Panc1 (cell line): ENCODE data around the gene DEDD. TPM values are rescaled to one million over a fixed set of nuclear protein-coding genes. Genes with fewer than 3 reads are reported as not detected.

Experiments
- ATAC-seq: fragments of 200-7000 bp; cut with Tn5 transposase; 2 replicates; pipeline ENCODE4 v1.9.1; 2020; ENCODE audit warnings: mild to moderate bottlenecking, moderate library complexity
- BruUV-seq: library from RNA; stranded (reverse); fragments of 400-500 nt; replicated peaks from 2 replicates; lab custom pipeline; 2021; lab: Mats Ljungman, UMichigan
- CTCF ChIA-PET: fragments of 300-600 bp; sonication (Branson Sonifier 250); formaldehyde crosslinking; loops from one replicate; lab custom pipeline; 2022; ENCODE audit warnings: antibody characterized with exemption; lab: Charles Lee
- POLR2A ChIA-PET: fragments of 300-600 bp; sonication (Branson Sonifier 250); formaldehyde crosslinking; loops from one replicate; lab custom pipeline; 2022; ENCODE audit warnings: antibody characterized with exemption; lab: Charles Lee
- DNase-seq: peaks from one replicate; pipeline ENCODE4 v3.0.0-alpha.2; 2010; ENCODE audit warnings: low read depth, low spot score
- H3K27ac ChIP-seq: 2 replicates; pipeline ENCODE4 v1.5.1; 2011; ENCODE audit warnings: mild to moderate bottlenecking, low read length, inconsistent platforms
- H3K27me3 ChIP-seq: fragments of 200-500 bp; sonication (Bioruptor generic); 2 replicates; pipeline ENCODE4 v1.6.0; 2014; ENCODE audit warnings: low read length, inconsistent platforms; ENCODE audit not compliant: control insufficient read depth, insufficient read depth
- H3K36me3 ChIP-seq: fragments of 200-500 bp; sonication (Bioruptor generic); 2 replicates; pipeline ENCODE4 v1.5.1; 2014; ENCODE audit warnings: inconsistent platforms, mild to moderate bottlenecking, low read length, moderate library complexity; ENCODE audit not compliant: control insufficient read depth, insufficient read depth
- H3K4me1 ChIP-seq: 2 replicates; pipeline ENCODE4 v1.5.1; 2011; ENCODE audit warnings: inconsistent platforms, mild to moderate bottlenecking, low read length, moderate library complexity; ENCODE audit not compliant: control insufficient read depth, insufficient read depth
- H3K4me3 ChIP-seq, 2 experiments: 2 replicates each; pipeline ENCODE4 v1.5.1; 2011 to 2012; ENCODE audit warnings: low read depth in 2 of 2, low read length in 2 of 2, mild to moderate bottlenecking in 2 of 2, inconsistent platforms in 1 of 2, moderate library complexity in 1 of 2
- H3K9me3 ChIP-seq: fragments of 200-500 bp; sonication (Bioruptor generic); 2 replicates; pipeline ENCODE4 v1.5.1; 2014; ENCODE audit warnings: low read depth, mild to moderate bottlenecking, inconsistent platforms, low read length, moderate library complexity; ENCODE audit not compliant: control insufficient read depth, insufficient read depth
- POLR2AphosphoS5 ChIP-seq: IDR thresholded peaks from 2 replicates; pipeline ENCODE4 v1.6.1; 2012; ENCODE audit warnings: mild to moderate bottlenecking, low read depth, low read length, moderate library complexity
- SIN3A ChIP-seq: IDR thresholded peaks from 2 replicates; pipeline ENCODE4 v1.6.1; 2012; ENCODE audit warnings: low read depth, mild to moderate bottlenecking, low read length, moderate library complexity, borderline replicate concordance; ENCODE audit not compliant: insufficient read depth
- TCF7L2 ChIP-seq: IDR thresholded peaks from 2 replicates; pipeline ENCODE4 v1.6.1; 2011; ENCODE audit warnings: mild to moderate bottlenecking, low read depth, low read length, inconsistent platforms
- in situ Hi-C: cut with HindIII; loops from 2 replicates; pipeline ENCODE4 v1.10.0; 2016; ENCODE audit warnings: low sequenced_read_pairs, low pct_unique_long_range_greater_than_20kb
- intact Hi-C: fragments of 100-400 bp; cut with micrococcal nuclease; formaldehyde crosslinking; loops from one replicate; pipeline ENCODE4 v1.10.0; 2022; ENCODE audit not compliant: unreplicated experiment
- total RNA-seq: library from RNA; stranded (reverse); gene quantifications from one replicate; pipeline ENCODE4 v1.2.1, GENCODE V29; 2021; ENCODE audit not compliant: unreplicated experiment
- TF ChIP-seq, protein P1 (sequence below), 2 experiments: IDR thresholded peaks; 2 replicates each; pipeline ENCODE4 v1.6.1; 2011 to 2012; ENCODE audit warnings: low read depth in 2 of 2, control low read depth in 1 of 2, low read length in 1 of 2, mild to moderate bottlenecking in 1 of 2, moderate library complexity in 1 of 2; ENCODE audit not compliant: insufficient read depth in 1 of 2
- TF ChIP-seq, protein P2 (sequence below): fragments of 450-650 bp; IDR thresholded peaks from 2 replicates; pipeline ENCODE4 v1.5.1; 2017; ENCODE audit warnings: mild to moderate bottlenecking

The DEDD gene
- total RNA-seq, 1 experiment from 2014 or later = 42.5 TPM

DNA sequence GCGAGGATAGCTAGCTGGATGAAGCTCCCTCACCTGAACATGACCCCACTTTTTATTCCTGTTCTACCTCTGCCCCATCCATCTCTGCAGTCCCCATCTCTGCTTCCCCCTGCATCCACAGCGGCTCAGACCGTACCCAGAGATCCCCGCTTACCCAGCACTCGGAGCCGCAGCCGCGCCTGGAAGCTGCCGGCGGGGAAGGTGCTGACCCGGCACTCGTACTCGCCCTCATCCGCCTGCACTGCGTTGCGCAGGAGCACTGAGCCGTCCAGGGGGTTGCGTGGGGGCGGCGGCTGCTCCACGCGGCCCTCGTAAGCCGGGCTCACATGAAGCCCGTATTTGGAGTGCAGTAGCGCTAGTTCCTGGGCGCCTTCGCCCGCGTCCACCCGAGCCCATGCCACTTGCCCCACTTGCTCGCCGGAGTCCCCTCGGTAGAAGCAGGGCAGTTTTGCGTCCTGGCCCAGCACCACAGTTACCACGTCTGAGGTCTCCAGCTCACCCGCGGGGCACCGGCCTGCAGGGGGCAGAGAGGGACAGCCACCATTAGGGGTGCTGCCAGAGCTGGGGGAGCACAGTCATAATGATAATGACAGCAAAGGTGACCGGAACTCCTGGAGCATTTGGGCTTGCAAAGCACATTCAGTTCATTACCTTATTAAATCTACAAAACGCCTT, 52.9 kb downstream of the DEDD start:
- H3K4me1 ChIP-seq = peaks cover 4% of the 10 kb centered on the region; the same call in 1 of the 2 replicates
- no peaks in the 10 kb centered on the region for H3K9me3 ChIP-seq
- no peaks in the 10 kb centered on the region for H3K36me3 ChIP-seq
- in situ Hi-C loops = no loop called here
- H3K4me3 ChIP-seq = no peak overlapping the region
- no peak overlapping the region for H3K27ac ChIP-seq
- intact Hi-C loops = no loop called here
- BruUV-seq = no TSS peak
- H3K27me3 ChIP-seq = no peaks in the 10 kb centered on the region
- ChIA-PET CTCF (interaction anchor here (0.6 kb wide), 1 partner anchor 89 kb away, joined by 5 read pairs; no protein-coding TSS in a partner anchor), POLR2A (no interaction called here)
- no peak for DNase-seq
- TF ChIP-seq, protein P1, sequence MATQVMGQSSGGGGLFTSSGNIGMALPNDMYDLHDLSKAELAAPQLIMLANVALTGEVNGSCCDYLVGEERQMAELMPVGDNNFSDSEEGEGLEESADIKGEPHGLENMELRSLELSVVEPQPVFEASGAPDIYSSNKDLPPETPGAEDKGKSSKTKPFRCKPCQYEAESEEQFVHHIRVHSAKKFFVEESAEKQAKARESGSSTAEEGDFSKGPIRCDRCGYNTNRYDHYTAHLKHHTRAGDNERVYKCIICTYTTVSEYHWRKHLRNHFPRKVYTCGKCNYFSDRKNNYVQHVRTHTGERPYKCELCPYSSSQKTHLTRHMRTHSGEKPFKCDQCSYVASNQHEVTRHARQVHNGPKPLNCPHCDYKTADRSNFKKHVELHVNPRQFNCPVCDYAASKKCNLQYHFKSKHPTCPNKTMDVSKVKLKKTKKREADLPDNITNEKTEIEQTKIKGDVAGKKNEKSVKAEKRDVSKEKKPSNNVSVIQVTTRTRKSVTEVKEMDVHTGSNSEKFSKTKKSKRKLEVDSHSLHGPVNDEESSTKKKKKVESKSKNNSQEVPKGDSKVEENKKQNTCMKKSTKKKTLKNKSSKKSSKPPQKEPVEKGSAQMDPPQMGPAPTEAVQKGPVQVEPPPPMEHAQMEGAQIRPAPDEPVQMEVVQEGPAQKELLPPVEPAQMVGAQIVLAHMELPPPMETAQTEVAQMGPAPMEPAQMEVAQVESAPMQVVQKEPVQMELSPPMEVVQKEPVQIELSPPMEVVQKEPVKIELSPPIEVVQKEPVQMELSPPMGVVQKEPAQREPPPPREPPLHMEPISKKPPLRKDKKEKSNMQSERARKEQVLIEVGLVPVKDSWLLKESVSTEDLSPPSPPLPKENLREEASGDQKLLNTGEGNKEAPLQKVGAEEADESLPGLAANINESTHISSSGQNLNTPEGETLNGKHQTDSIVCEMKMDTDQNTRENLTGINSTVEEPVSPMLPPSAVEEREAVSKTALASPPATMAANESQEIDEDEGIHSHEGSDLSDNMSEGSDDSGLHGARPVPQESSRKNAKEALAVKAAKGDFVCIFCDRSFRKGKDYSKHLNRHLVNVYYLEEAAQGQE (IDR thresholded peaks at IDR 0.05; ENCODE audit: insufficient read depth in 1 of 2, low read depth in 2 of 2, low read length in 1 of 2) = no peak
- TF ChIP-seq, protein P2, sequence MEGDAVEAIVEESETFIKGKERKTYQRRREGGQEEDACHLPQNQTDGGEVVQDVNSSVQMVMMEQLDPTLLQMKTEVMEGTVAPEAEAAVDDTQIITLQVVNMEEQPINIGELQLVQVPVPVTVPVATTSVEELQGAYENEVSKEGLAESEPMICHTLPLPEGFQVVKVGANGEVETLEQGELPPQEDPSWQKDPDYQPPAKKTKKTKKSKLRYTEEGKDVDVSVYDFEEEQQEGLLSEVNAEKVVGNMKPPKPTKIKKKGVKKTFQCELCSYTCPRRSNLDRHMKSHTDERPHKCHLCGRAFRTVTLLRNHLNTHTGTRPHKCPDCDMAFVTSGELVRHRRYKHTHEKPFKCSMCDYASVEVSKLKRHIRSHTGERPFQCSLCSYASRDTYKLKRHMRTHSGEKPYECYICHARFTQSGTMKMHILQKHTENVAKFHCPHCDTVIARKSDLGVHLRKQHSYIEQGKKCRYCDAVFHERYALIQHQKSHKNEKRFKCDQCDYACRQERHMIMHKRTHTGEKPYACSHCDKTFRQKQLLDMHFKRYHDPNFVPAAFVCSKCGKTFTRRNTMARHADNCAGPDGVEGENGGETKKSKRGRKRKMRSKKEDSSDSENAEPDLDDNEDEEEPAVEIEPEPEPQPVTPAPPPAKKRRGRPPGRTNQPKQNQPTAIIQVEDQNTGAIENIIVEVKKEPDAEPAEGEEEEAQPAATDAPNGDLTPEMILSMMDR = no peak
- TF ChIP-seq POLR2AphosphoS5 (no peak), TCF7L2 (no peak), SIN3A (no peak)
- ATAC-seq = no peak

DNA sequence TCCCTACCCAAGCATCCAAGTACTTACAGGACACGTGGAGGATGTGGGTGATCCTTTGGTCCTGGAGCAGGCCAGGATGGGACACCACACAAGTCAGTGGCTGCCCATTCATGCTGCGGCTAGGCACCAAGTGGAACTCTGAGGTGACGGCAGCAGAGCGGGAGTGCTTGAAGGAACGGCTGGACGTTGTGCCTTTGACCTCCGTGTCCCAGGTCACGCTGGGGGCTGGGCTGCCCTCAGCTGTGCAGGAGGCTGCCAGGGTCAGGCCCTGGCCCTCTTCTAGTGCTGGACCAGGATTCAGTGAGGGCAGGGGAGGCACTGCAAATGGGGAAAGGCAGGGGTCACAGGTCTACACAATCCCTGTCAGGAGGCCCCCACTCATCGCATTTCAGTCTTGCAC, 55.0 kb downstream of the DEDD start:
- ATAC-seq (no peak), DNase-seq (no peak)
- ChIA-PET CTCF (no interaction called here), POLR2A (no interaction called here)
- in situ Hi-C loops = no loop called here
- H3K27me3 ChIP-seq = no peaks in the 10 kb centered on the region
- TF ChIP-seq SIN3A (no peak), TCF7L2 (no peak), POLR2AphosphoS5 (no peak)
- TF ChIP-seq, protein P1 (IDR thresholded peaks at IDR 0.05; ENCODE audit: insufficient read depth in 1 of 2, low read depth in 2 of 2, low read length in 1 of 2) = no peak
- TF ChIP-seq, protein P2 = no peak
- BruUV-seq = no TSS peak
- no peaks in the 10 kb centered on the region for H3K36me3 ChIP-seq
- intact Hi-C loops = no loop called here
- no peaks in the 10 kb centered on the region for H3K4me1 ChIP-seq
- no peak overlapping the region for H3K4me3 ChIP-seq
- no peaks in the 10 kb centered on the region for H3K9me3 ChIP-seq
- no peak overlapping the region for H3K27ac ChIP-seq
